ENCODE data around the gene MXD4. TPM values are rescaled to one million over a fixed set of nuclear protein-coding genes. Genes with fewer than 3 reads are reported as not detected.

The MXD4 gene
- total RNA-seq (2014; rRNA removed; shearing (Covaris generic)) = 11.1 and 19.2 TPM in 2 replicates

DNA sequence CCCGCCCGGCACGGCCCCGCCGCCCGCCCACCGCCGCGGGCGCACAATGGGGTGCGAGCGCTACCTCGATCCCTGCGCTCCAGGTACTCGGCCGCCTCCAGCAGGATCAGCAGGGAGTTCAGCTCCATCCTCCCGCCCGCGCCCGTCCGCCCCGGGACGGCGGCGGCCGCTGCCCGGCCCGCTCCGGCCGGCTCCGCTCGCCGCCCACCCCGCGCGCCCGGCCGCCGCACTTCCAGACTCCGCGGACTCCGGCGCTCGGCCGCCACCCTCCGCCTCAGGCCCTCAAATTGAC, at the start of gene MXD4:
Gene MXD4, minus strand, starts transcription at position 257 of the 292 bp plus-strand sequence. Its CDS starts 129 bp downstream, at position 128.
- no peak for DNase-seq (ENCODE audit: low read depth)

- DNase-seq (ENCODE audit: low read depth) = no peak
Measured at GRCh38 chr4:2306773-2307410, 45.0 kb upstream of the MXD4 start.

DNA sequence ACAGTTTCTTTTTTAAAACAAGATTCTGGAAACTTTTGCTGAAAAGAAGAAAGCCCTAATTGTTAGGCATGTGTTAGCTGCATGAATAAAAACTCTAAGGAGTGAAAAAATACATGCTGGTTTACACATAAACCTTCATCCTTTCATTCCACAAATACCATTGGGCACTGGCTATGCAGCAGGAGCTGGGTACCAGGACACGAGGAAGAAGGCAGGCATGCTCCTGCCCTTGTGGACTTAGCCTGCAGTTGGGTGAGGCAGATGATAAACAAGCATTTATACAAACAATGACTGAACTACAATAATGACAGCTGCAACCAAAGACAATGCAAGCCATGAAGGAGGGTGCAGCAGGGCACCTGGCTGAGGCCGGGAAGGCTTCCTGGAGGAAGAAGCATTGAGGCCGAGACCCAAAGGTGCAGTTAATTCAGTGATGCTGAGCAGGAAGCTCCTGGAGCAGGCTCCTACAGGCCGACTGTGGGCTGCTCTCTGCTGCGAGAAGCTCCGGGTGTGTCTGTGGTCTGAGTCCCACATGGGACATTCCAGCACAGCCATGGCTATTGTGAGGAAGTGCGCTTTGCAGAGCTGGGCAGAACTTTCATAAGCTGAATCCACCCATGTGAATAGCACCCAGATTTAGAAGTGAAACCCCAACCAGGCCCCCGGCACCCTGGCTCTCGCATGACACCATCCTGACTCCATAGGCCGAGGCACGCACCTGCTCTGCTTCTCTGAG, 44.0 kb upstream of the MXD4 start:
- DNase-seq (ENCODE audit: low read depth) = no peak

DNA sequence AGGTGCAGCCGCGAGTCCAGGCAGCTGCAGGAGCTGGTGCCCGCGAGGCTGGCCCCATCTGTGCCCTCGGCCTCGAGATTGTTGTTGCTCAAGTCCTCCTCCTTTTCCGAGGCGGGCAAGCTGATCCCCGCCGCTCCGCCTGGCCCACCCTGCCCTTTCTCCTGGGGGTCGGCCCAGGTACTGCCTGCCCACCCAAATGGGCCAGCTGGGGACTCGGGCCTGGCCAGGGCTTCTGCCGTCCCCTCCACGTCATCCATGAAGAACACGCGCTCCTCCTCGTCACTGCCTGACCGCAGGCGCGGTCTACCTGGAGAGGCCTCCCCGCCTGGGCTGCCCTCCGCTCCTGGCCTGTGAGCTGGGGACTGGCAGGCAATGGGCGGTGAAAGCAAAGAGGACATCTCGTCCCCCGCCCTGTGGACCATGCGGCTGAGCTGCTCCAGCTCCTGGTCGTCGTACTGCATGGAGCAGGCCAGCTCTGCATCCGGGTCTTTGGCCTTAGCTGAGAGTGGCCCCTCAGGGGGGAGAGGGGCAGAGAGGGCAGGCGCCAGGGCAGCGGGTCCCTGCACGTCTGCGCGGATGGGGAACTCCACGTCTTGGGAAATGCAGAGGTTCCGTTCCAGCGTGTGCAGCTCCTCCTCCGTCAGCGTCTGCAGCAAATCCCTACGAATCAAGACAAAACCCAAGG, 43.1 kb upstream of the MXD4 start:
- DNase-seq (ENCODE audit: low read depth) = no peak

GRCh38 chr4:2304321-2304876, 42.5 kb upstream of the MXD4 start:
- DNase-seq (ENCODE audit: low read depth) = no peak

DNA sequence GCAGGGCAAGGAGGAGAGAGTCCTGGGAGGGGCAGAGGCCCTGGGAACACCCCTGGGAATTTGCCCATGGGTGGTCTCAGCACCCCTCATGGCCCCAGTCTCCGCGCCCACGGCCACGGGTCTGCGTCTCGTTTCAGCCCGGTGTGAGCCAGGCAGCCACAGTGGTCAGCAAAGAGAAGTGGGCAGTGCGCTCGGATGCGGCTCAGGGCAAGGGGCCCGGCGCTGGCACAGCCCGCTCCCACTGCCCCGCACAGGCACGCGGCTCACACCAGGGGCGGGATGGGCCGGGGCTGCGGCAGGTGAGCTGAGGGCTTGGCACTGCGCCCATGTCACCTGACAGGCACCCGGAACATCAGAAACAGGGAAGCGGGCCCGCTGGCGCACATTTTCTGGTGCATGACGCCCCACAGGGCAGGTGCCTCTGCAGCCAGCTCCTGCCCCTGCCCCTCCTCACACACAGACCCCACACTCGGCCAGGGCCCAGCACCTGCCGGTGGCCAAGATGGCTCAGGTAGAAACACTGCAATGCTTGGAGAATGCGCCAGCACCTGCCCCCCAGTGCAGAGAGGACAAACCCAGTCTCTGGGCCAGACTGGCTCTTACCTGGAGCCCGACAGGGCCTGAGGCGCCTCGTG, 41.9 kb upstream of the MXD4 start:
- DNase-seq (ENCODE audit: low read depth) = no peak

DNA sequence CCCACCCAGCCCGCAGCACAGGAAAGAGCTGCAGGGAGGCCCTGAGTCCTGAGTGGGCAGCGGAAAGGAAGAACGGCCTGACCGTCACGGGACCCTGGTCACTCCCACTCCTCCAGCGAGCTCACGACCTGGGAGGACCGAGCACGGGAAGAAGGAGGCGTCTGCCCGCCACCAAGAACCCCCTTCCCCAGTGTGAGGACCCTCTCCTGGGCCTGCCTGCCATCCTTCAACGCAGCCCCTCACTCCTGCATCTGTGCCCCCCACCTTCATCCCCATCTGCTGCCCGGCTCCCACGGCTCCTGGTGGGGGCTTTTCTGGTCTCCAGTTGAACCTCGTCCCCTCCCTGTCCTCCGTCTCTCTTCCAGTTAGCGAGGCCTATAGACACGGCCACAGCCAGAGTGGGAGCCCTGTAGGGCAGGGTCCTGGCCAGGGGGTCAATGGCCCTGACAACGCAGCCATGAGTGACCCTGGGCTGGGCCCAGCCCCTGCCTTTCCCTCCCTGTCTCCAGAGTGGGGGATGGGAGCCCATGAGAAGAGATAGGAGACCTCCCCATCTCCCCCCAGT, 41.3 kb upstream of the MXD4 start:
- no peak for DNase-seq (ENCODE audit: low read depth)

DNA sequence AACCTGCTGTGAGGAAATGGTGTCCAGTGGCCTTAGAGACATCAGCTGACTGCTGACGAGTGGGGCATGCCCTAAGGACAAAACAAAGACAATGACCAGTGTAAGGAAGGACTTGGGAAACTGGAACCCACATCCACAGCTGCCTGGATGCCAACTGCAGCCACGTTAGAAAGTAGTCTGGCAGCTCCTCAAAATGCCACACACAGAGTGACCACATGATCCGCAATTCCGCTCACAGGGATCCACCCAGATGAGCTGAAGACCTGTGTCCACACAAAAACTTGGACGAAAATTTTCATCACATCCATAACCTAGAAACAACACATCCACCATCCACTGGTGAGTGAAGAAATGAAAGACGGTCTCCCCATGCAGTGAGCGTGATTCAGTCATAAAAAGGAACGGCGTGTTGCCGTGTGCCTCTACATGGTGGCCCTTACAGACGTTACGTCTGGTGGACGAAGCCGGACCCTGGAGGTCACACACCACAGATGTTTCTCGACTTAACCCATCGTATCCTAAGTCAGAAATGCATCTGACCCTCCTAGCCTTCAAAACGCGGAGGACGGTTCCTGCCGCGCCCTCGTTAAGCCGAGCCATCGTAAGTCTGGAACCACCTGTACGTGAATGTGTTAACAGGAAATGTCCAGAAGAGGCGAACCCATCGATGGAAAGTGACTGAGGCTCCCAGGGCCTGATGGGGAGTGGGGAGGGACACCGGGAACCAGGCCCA, 40.6 kb upstream of the MXD4 start:
- no peak for DNase-seq (ENCODE audit: low read depth)

DNA sequence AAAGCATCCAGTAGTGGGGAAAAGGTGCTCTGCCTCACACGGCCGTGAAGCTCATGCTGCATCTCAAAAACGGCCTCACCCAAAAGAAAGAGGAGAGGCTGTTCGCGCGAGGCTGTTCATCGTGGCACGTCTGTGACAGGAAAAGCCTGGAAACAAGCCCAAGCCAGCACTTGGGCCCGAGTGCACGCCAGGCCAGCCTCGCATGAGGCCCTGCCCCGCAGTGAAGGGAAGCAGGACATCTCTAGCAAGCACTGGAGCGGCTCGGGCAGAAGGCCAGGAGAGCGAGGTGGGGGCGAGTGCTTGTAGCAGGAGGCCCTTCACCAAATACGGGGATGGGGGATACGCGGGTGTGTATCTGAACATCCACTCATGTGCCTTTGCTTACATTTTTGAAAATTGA, 39.9 kb upstream of the MXD4 start:
- no peak for DNase-seq (ENCODE audit: low read depth)

- DNase-seq (ENCODE audit: low read depth) = no peak
Measured at GRCh38 chr4:2301225-2301642, 39.3 kb upstream of the MXD4 start.

- no peak for DNase-seq (ENCODE audit: low read depth)
Measured at GRCh38 chr4:2300431-2301224, 38.7 kb upstream of the MXD4 start.

DNA sequence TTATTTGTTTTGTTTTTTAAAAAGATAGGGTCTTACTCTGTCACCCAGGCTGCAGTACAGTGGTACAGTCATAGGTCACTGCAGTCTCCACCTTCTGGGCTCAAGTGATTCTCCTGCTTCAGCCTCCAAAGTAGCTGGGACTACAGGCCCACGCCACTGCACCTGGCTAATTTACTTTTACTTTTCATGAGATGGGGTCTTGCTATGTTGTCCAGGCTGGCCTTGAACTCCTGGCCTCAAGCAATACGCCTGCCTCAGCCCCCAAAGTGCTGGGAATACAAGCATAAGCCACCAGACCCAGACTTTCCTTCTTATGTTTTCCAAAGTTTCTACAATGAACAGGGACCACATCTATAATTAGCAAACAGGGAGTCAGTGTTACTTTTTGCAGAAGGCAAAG, 37.9 kb upstream of the MXD4 start:
- DNase-seq (ENCODE audit: low read depth) = no peak

- no peak for DNase-seq (ENCODE audit: low read depth)
Measured at GRCh38 chr4:2298532-2298991, 36.7 kb upstream of the MXD4 start.

DNA sequence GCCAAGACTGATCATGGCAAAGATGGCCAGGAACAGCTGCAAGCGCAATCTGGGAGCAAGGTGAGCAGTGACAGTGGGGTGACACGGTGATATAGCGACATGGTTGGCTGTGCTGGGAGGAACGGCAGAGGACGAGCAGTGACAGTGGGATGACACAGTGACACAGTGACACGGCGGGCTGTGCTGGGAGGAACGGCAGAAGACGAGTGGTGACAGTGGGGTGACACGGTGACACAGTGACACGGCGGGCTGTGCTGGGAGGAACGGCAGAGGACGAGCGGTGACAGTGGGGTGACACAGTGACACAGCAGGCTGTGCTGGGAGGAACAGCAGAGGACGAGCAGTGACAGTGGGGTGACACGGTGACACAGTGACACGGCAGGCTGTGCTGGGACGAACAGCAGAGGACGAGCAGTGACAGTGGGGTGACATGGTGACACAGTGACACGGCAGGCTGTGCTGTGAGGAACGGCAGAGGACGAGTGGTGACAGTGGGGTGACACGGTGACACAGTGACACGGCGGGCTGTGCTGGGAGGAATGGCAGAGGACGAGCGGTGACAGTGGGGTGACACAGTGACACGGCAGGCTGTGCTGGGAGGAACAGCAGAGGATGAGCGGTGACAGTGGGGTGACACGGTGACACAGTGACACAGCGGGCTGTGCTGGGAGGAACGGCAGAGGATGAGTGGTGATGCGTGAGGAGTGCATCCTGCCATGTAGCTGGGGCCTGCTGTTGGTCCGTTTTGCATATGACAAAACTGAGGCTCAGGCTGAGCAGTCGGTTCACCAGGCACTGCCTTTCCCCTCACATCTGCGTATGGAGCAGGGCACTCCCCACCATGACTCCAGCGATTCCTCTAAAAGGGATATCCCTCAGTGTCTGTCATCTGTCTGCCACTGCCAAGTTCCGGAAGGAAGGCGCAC, 36.0 kb upstream of the MXD4 start:
- DNase-seq (ENCODE audit: low read depth) = no peak

DNA sequence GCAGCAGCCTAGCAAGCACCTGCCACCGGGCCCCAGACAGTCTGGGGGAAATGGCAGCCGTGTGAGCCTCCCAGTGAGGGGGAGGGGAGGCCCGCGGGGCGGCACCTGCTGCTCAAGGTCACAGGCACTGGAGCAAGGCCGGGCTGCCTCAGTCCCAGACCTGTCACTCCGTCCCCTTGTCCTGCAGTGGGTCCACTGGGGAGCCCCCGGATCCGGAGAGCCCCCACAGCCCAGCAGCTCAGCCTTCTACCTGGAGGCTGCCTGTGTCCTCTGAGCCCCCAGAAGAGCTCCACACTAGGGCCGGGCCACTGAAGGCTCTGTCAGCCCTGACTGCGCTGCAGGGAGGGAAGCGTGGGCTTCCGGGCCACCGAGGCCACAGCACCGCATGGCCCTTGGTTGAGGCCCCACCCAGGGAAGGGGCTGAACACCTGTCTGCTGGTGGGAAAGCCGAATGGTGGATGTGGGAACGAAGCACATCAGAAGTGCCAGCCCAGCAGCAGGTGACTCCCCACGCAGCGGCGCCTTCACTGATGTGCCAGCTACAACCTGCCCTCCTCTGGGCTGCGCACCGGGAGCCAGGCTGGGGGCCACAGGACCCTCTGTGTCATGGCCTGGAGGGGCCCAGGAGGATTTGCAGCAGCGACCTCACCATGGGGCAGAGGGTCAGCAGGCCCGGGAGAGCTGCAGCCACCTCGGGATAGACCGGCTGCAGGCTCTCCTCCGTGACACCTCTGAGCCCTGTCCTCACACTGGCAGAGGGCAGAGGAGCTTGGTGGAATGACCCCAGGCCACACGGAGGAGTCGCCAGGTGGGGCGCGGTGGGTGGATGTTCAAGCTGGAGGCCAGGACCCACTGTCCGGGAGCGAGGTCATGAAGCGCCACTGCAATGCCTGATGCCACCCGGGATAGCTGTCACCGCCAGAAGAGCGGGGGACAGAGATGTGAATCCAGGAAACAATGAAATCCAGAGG, 35.0 kb upstream of the MXD4 start:
- no peak for DNase-seq (ENCODE audit: low read depth)

- DNase-seq (ENCODE audit: low read depth) = no peak
Measured at GRCh38 chr4:2295900-2296442, 34.1 kb upstream of the MXD4 start.

DNA sequence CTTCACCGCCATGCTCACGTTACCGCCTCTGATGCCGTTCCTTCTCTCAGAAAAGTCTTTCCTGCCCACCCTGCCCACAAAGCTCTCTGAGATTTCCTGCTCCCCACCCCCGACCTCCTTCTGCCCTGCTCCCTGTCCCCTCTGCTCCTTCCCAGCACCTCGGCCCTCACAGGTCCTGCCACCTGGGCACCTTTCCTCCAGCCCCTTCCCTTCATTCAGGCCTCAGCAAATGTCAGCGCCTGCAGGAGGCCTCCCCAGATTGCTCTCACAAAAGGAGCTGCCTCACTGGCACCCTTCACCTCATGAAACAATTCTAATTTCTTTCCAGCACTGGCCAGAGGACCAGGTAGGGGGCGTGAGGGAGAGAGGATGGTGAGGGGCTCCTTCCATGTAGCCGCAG, 33.6 kb upstream of the MXD4 start:
- DNase-seq (ENCODE audit: low read depth) = no peak

- peak; percentile 50 for DNase-seq (ENCODE audit: low read depth)
Measured at GRCh38 chr4:2292646-2293108, 30.8 kb upstream of the MXD4 start.

Measured in M059J (cell line).